SU-DHL-6 (cell line): Measurements from ENCODE around the gene COL7A1.

ENCODE experiments used
- CTCF ChIP-seq: fragments of 200-600 bp; sonication (generic); IDR thresholded peaks from one replicate; pipeline ENCODE4 v1.5.1; 2017; ENCODE audit warnings: antibody characterized with exemption, mild to moderate bottlenecking, low read length, moderate library complexity; ENCODE audit not compliant: insufficient read depth, poor library complexity, severe bottlenecking
- EZH2phosphoT487 ChIP-seq: fragments of 200-600 bp; sonication (generic), shearing (Covaris generic); conservative IDR thresholded peaks from 2 replicates; pipeline ENCODE4 v1.6.1; 2018; ENCODE audit warnings: mild to moderate bottlenecking, antibody characterized with exemption, low read length, moderate library complexity, mixed read lengths

GRCh38 chr3:48532271-48532976, 62.7 kb downstream of the COL7A1 start:
- TF ChIP-seq CTCF (no peak), EZH2phosphoT487 (no peak)
